Measurements from ENCODE around the gene SUSD1.
"Not testable (repeated sequence)": the region's sequence is repeated elsewhere in the genome, so short reads cannot be mapped to it uniquely, and the experiment has no call there.

Gene SUSD1

DNA sequence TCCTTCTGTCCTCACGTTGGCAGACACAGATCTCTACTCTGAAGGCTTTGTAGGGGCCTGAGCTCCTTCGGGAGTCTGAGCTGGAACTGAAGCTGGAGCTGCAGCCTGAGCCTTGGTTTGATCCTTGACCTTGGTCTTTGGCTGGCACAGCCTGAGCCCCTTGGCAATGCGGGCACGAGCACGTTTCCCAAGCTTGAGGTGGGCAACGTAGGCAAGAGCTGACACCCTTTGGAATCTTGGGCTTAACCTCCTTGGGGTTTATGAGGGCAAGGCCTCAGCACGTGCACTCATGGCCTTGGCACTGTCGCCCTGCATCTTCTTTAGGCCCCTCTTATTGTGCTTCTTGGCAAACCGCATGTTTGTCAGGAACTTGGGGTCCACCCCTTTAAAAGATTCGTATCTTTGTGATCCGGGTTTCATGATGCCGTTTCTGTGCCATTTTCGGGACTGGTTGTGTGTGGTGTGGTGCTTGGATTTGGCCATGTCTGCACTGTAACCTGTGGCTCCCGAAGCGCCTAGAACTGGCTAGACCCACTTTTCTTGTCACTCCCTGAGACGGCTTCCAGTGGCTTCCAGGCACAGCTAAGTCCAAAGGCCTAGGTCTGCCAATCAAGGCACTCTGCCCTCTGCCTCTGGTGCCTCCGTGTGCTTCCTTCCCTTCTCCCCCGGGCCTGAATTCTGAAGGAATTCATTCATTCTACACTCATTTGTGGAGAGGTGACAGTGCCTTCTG is 1.4 kb downstream of the SUSD1 start:
- DNase-seq (ENCODE audit: low spot score), result no peak

DNA sequence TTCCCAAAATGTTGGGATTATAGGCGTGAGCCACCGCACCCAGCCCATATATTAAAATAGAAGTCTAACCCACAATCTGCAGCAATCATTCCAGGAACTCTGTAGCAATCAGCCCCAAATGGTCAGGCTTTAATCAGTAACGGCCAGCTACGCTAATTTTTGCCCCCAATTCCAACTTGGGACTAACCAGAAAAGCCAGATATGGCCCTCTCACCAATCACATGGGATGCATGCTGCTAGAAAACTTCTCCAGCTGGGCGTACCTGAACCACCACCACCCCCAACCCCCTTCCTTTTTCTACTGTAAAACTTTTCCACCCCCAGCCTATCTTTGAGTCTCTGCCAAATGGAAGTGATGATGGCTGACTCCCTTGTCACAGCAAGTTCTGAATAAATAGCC is 4.1 kb downstream of the SUSD1 start:
- no peak for DNase-seq (ENCODE audit: low spot score)

DNA sequence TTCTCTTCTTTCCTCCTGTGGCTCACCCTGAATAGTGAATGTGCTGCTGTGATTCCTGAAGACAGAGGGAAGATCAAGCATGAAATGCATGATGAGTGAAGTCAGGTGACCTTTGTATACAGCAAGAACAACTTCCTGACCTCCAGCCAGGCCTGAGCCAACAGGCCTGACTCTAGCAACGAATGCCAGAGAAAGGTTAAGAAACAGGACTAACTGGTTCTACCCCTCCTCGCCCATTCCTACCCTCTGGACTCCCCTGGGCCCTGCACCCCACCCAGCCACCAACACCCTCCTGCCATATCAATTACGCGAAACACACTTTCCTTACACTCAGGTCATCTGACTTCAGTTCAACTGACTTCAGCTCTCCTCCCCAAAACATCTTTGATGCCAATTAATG is 4.9 kb downstream of the SUSD1 start:
- no peak for DNase-seq (ENCODE audit: low spot score)

DNA sequence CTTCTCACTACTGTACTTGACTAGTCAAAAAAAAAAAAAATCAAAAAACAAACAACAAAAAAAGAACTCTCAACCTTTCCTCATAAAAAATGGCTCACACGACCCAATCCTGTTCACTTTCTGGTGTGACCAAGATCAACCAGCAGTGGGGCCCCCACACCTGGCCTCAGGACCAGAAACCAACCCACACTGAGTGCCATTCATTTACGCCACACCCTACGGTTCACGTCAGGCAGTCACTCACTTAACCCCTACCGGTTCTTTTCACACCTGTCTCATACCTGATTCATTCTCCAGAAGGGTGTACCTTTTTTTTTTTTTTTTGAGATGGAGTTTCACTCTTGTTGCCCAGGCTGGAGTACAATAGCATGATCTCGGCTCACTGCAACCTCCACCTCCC is 5.7 kb downstream of the SUSD1 start:
- DNase-seq (ENCODE audit: low spot score), result no peak

DNA sequence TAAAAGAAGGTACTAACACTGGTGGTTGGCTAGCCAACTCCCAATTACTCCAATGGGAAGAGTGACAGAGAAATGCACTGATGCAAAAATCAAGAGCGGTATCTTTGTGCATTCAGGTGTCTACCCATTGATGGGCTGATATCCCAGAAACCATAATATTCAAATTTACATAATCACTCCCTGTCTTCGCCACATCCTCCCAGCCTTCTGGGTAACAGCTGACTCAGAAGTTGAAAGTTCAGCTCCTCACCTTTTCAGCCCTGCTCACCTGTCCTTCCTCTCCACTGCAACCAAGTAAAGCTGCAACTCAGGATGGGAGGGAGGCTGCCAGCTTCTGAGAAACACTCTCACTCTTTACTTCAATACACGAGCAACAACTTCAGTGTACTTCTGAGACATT is 6.9 kb downstream of the SUSD1 start:
- no peak for DNase-seq (ENCODE audit: low spot score)

DNA sequence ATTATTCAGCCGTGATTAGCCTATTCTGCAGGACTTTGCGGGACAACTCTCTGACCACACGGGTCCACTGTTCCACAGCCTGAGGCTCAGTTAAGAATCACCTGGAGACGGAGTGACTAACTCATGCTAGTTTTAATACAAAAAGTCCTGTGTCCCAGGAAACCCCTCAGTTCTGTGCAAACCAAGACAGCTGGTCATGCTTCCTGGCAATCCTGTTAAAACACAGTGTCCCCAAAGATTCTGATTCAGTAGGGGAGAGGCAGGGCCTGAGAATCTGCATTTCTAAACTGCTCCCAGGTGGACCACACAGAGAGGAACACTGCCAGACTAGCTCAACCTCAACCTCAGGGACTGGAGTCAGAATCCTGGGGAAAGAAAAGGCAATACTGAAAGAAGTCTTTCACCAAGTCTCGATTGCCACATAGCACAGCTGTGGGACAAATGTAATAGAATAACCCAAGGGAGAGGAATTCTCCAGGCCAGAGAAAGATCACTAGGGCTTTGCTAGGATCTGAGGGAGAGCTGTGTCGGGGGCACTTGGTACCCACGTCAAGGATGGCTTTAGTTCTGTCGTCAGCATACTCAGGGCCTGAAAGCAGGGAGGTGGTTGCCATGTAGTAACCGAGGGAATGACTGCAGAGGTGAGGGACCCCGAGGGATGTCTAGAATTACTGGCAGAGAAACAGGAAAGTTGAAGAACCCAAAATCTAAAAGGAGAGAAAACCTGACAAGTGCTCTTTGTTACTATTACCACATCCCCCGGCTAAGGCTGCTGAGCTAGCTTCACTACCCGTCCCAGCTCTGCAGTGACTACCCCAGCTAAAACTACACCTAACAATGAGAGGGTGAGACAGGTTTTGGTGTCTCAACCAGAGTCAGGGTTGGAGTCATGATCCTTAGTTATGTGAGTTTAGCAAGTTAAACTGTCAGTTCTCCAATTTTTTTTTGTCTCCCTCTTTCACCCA is 8.6 kb downstream of the SUSD1 start:
- DNase-seq (ENCODE audit: low spot score), result no peak

DNA sequence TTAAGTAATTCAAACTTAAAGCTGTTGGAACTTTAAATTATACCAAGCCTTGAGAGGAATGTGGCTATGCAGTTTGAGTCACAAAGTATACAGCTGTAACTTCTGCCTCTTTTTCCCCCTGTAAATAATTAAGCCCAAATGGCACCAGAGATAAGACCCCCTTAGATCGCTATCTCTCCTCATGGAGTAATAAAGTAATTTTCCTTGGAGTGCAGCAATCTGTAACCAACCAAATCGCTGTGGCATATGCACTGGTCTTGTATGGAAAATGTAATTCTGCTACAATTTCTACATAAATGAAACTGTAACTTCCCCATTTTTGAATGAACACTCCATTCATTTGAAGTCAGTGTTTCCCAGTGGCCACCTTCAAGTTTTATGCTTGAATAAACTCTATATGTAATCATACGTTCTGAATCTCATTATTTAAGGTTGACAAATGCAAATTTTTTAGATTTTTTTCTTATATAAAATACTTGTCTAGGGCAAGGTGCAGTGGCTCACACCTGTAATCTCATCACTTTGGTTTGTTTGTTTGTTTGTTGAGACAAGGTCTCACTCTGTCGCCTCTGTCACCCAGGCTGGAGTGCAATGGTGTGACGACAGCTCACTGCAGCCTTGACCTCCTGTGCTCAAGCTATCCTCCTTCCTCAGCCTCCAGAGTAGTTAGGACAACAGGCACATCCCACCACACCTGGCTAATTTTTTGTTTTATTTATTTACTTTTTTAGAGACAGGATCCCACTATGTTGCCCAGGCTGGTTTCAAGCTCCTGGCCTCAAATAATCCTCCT is 12.3 kb downstream of the SUSD1 start:
- no peak for DNase-seq (ENCODE audit: low spot score)

DNA sequence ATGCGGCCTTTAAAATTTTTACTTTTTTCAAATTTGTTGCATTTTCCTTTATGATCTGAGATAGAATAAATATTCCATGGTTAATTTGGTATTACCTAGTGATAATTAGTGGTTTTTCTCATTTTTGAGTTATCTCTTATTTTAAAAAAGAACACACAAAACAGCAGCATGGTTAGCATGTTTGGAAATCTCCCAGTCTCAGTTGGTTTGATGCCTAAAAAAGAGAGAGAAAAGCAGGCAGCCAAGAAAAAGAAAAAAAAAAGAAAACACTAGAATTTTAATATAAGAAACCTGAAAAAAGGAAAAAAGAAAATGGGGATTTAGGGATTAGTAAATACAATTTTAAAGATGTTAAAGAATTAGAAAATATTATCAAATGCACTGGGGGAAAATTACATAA is 15.3 kb downstream of the SUSD1 start:
- no peak for DNase-seq (ENCODE audit: low spot score)

DNA sequence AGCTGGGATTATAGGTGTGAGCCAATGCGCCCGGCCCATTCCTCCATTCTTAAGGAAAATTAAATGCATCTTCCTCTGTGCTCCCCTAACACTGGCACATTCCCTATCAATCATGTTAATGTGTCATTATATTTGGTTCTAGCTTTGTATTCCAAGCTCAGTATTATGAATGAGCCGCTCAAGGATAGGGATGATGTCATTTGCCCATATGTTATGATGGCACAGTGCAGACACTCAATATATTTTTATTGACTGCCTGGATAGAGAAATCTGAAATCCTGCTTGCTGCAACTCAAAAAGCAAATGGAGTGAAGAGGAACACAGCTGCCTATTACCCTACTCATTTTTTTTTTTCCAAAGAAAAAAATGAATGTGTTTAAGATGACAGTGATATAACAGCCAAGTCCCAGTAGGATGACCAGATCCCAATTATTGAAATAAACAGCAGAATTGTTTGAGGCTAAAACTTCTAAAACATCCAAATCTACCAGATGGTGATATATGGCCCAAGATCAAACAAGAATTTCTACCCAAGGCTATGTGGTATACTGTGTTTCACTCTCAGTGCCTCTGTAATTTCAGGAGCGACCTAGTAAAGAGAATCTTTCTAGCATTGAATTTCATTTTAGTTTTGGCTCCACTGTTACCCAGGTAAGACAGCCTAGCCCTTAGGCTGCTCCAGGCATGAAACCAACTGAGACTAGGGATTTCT is 16.3 kb downstream of the SUSD1 start:
- no peak for DNase-seq (ENCODE audit: low spot score)

DNA sequence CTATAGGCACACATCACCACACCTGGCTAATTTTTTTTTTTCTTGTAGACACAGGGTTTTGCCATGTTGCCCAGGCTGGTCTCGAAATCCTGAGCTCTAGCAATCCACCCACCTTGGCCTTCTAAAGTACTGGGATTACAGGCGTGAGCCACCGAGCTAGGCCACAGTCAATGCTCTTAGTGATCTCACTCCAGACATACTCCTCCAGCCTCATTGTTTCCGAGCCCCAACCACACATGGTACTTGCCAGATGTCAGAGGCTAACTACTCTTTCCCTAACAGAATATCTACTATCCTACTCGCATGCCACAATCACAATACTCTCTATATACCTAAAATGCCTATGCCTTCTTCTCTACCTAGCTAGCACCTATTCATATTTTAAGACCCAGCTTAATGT is 17.1 kb downstream of the SUSD1 start:
- no peak for DNase-seq (ENCODE audit: low spot score)

DNA sequence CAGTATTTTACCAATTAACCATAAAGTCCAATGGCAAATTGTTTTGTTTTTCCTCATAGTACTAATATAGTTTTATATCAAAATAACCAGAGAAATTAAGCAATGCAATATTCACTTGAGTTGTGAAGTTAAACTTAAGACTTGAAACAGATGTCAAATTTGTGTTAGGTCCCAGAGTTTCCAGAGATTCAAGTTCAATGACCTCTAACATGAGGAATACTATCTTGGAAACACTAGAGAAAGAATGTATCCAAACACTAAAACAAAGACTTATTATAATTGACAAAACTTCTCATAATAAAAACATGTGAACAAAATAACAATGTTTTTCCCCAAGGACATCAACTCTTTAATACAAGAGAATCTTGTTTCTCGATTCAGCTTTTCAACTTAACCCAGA is 18.0 kb downstream of the SUSD1 start:
- DNase-seq (ENCODE audit: low spot score), result no peak

DNA sequence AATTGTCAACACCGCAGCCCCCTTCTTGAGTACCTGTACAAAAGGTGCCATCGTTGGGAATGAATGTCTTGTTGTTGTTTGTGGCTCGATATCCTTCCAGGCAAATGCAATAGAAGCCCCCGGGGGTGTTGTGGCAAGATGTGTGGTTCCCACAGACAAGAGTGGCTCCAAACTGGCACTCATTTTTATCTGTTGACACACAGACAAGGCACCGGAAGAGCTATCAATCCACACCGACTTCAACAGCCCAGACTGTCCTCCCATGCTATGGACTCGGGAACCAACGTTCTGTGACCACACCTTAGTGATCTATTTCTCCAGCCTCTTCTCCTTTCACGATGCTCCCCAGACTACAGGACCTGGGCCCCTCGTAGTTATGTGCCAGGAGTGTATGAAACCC is 25.9 kb downstream of the SUSD1 start:
- no peak for DNase-seq (ENCODE audit: low spot score)

DNA sequence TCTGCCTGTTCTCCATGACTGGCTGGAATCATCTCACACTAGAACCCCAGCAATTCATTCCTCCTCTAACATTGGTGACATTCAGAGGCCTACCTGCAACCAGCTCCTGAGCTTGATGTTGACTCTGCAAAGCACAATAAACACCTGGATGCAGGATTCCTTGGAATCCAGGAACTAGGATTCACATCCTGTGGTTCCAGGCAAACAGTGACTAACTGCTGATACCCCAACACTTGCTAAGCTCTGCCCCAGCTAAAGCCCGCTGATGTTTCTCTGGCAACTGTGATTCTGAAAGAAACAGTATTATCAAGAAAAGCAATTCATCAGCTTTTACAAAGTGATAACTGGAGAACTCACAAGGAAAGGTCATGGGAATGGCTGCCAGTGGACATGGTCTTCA is 29.2 kb downstream of the SUSD1 start:
- DNase-seq (ENCODE audit: low spot score), result no peak

DNA sequence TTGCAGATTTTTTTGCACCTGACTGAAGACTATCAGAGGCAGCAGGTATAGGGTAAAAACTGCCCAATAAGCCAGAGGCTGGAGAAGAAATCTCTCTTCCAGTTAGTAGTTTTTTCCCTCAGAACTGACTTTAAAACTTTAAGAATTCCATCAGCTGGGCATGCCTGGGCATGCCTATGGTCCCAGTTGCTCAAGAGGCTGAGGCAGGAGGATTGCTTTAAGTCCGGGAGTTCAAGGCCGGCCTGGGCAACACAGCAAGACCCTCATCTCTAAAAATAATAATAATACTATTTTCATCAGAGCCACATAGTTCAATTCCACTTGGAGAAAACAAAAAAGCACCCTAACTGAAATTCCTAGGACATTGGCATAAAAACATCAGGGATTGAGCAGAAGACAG is 30.3 kb downstream of the SUSD1 start:
- DNase-seq (ENCODE audit: low spot score), result no peak

DNA sequence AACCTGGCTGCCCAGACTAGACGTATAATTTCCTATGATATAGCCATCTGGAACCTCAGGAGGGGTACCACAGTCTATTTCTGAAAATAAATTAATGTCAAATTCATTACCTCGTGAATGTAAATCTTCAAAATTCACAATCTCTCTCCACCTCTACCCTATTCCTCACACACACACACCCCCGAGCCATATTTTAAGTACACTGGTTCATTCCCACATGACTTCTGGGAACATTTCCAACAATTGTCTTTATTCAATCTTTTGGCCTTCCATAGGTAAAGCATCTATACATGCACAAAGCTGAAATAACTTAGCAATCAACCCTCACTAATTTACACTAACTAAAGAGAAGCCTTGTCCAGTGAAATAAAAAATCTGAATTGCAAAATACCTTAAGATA is 32.7 kb downstream of the SUSD1 start:
- no peak for DNase-seq (ENCODE audit: low spot score)

DNA sequence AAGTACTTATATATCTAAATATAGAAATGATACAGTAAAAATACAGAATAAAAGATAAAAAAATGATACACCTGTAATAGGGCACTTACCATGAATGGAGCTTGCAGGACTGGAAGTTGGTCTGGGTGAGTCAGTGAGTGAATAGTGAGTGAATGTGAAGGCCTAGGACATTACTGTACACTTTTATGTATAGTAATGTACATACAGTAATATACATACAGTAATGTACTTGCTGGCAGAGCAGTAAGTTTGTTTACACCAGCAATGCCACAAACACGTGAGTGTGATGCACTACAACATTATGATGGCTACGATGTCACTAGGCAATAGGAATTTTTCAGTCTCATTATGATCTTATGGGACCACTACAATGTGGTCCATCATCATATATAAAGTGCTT is 34.2 kb downstream of the SUSD1 start:
- no peak for DNase-seq (ENCODE audit: low spot score)

DNA sequence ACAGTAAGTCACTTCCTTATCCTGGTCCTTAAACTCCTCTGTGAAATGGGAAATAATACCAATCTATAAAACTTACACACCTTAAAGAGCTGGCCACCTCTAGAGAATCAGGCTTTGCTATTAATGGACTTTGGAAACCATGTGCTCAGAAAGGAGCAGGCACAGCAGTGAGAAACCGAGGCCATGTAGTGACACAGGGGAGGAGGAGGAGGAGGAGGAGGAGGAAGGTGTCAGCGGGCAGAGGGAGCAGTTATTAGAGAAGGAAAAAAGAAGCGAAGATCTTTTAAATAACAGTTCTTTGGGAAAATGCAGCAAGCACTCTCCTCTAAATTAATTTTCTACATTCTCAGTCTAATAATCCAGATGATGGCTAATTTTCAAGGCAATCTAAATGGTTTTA is 38.0 kb downstream of the SUSD1 start:
- no peak for DNase-seq (ENCODE audit: low spot score)

DNA sequence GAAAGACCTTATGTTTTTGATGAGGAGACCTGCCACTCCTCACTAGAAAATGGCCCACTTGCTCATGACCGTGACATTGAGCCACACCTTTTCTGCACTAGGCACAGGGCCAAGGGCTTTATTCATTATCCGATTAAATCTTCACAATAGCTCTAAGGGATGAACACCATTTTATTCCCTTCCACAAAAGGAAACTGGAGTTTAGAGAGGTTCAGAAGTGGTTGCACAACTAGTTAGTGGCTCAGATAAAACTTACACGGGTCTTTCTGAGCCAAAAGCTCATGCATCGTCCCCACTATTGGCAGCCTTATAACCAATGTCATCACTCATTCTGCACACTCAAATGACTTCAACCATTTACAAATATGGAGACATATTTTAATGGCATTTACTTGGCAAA is 39.4 kb downstream of the SUSD1 start:
- no peak for DNase-seq (ENCODE audit: low spot score)

DNA sequence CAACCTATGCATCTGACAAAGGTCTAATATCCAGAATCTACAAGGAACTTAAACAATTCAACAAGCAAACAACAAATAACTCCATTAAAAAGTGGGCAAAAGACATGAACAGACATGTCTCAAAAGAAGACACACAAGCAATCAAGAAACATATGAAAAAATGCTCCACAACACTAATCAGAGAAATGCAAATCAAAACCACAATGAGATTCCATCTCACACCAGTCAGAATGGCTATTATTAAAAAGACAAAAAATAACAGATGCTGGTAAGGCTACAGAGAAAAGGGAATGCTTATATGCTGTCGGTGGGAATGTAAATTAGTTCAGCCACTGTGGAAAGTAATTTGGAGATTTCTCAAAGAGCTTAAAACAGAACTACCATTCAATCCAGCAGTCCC is 41.3 kb downstream of the SUSD1 start:
- DNase-seq (ENCODE audit: low spot score), result not testable (repeated sequence)

DNA sequence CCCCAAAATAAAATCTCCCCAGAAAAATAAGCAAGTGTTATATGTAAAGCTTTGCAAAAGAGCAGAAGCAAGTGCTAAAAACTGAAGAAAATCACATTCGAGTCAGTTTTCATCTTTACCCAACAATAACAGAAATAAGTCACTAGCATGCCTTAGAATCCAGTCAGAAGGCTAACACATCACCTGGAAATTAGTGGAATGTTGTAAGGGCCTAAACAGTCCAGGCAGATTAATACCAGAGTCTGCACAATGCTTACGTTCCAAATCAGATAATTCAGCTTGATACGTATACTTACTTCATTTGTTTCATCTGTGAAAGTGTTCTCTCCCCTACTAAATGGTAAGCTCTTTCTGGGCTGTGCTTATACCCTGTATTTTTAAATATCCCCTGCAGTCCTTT is 42.7 kb downstream of the SUSD1 start:
- DNase-seq (ENCODE audit: low spot score), result no peak

DNA sequence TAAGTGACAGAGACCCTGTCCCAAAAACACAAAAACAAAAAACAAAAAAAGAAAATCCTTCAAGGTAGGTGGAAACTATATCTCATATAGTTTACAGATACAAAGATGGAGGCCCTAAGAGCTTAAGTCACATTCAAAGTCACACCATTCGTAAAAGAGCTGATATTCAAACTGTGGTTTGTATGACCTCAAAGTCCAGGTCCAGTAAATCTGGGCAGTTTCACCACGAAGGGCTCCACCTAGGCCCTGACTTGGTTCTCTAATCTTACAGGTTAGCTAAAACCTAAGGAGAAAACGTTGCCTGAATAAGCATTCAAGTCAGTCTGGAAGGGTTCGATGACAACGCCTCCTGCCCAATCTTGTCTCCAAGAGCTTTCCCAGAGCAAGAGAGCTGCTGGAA is 44.1 kb downstream of the SUSD1 start:
- no peak for DNase-seq (ENCODE audit: low spot score)

DNA sequence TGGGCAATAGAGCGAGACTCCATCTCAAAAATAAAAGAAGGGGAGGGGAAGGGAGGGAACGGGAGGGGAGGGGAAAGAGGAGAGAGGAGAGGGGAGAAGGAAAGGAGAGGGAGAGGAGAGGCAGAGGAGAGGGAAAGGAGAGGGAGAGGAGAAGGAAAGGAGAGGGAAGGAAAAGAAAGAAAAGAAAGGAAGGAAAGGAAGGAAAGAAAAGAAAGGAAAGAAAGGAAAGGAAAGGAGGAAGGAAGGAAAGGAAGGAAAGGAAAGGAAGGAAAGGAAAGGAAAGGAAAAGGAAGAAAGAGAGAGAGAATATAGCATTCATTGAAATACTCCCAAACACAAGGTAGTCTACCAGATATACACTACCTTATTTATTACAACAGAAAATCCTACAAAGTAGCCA is 44.8 kb downstream of the SUSD1 start:
- DNase-seq (ENCODE audit: low spot score), result no peak

All from ecto neural progenitor cell (in vitro differentiated cells).